GM18868 (cell line): Measurements from ENCODE around the gene FPR1.
"Not testable (repeated sequence)": the region's sequence is repeated elsewhere in the genome, so short reads cannot be mapped to it uniquely, and the experiment has no call there.

Experiments
- ATAC-seq: cut with Tn5 transposase; IDR thresholded peaks from one replicate; pipeline ENCODE4 v1.9.1; 2021; ENCODE audit warnings: mild to moderate bottlenecking, moderate library complexity; ENCODE audit not compliant: unreplicated experiment

Gene FPR1

DNA sequence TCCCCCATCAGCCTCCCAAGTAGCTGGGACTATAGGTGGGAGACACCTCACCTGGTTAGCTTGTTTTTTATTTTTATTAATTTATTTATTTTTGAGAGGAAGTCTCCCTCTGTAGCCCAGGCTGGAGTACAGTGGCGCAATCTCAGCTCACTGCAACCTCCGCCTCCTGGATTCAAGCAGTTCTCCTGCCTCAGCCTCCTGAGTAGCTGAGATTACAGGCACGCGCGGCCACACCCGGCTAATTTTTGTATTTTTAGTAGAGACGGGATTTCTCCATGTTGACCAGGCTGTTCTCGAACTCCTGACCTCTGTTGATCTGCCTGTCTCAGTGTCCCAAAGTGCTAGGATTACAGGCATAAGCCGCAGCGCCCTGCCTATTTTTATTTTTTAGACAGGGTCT lies 13.2 kb downstream of the FPR1 start:
- ATAC-seq: not testable (repeated sequence)

DNA sequence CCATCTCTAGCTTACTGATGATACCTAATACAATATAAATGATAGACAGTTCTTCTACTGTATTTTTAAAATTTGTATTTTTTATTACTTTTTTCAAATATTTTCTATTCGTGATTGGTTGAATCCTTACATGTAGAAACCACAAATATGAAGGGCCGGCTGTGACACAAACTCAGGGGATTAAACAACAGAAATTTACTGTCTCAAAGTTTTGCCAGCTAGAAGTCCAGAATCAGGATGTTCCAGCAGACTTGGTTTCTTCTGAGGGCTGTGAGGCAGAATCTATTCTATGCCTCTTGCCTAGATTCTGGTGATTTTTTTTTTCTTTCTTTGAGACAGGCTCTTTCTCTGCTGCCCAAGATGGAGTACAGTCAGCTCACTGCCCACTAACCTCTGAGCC lies 13.8 kb downstream of the FPR1 start:
- ATAC-seq: no peak

DNA sequence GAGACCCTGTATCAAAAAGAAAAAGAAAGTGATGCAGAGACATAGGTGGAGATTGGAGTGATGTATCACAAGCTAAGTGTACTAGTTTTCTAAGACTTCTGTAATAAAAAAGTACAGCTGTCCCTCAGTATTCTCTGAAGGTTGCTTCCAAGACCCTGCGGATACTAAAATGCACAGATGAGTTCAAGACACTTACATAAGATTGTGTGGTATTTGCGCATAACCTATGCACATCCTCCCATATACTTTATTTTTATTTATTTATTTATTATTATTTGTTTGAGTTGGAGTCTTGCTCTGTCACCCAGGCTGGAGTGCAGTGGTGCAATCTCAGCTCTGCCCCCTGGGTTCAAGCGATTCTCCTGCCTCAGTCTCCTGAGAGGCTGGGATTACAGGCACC lies 14.3 kb downstream of the FPR1 start:
- no peak for ATAC-seq

DNA sequence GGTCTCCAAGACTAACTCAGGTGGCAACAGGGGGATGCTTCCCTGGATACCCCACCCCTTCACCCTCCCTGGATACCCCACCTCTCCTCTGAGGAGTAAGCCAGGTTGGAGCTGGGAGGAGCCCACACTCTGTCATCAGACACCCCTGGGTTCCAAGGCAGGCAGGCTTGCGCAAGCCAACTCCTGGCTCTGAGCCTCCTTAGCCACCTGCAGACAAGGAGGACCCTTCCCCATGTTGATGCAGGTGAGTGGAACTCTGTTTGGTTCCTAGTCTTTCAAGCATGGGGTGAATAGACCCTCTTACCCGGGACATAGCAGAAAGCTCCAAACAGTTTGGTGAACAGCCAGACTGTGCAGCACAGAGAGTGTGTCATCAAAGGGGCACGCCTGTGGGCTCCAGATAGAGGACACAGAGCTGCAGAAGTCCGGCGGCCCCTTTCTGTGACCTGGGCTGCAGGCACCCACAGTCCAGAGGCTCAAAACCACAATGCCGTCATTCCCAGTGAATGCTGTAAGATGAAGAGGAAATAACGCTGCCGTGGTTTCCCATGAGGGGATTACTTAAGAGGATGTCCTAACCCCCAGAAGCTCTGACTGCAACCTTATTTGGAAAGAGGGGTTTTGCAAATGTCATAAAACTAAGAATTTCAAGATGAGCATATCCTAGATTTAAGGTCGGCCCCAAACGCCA lies 15.8 kb downstream of the FPR1 start:
- ATAC-seq: no peak

DNA sequence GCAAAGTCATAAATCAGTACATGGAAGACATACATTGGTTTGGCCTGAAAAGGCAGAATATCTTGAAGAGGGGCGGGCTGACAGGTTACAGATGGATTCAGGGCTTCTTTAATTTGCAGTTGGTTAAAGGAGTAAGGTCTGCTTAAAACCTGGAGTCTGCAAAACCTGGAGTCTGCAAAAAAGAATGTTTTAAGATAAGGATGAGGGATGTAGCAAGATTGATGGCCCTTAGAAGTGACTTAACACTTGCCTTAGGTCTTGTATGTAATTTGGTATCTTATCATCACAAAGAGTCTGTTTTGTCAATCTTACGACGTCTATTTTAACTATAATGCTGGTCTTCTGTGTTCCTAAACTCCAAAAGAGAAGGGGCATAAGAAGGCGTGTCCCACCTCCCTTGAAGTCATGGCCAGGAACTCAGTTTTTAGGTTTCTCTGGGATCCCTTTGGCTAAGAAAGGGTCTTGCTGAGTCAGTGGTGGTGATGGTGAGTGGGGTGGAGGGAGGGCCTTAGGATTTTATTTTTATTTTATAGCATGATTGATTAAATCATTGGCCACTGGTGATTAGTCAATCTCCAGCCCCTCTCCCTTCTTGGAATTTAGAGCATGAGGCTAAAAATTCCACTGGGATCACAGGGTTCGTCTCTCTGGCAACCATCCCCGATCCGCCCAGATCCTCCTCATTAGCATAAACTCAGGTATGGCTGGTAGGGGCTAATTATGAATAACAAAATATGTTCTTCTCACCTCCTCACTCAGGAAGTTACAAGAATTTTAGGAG lies 17.7 kb downstream of the FPR1 start:
- no peak for ATAC-seq

DNA sequence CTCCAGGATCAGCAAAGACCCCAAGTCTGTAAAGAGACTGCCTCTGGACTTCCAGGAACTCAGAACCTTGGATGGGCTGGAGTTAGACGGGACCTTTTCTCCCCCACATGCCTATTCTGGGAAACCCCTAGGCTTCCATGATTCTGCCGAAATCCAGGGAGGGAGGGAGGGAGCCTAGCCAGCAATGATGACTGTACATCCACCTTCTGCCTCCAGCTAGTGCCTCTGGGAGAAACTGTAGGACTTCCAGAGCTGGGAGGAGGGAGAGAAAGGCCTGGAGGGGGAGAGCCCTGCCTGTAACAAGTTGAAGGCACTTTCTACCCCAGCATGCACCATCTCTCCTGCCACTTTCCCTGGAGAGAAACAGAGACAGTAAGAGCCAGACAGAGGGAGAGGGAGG lies 21.9 kb downstream of the FPR1 start:
- ATAC-seq: no peak

DNA sequence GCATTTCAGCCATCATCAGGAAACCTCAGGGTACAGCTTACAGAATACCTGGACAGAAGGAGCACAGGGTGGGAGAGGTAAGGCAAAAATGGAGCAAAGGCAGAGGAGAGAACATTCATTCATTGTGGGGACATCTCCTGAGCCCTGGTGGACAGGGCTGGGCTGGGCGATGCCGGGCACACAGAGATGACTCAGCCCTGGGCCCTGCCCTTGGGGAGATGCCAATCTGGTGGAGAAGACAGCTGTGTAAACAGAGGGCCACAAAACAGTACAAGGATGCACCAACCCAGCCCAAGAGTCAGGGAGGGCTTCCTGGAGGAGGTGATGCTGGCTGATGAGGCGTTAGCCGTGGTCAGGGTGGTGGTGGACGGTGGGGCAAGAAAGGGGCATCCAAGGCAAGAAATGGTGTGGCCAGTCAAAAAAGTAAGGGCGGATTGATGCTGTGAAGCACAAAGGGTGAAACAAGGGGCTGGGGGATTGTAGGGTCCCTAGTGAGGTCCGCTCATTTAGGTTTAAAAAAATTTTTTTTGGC lies 24.3 kb downstream of the FPR1 start:
- no peak for ATAC-seq

DNA sequence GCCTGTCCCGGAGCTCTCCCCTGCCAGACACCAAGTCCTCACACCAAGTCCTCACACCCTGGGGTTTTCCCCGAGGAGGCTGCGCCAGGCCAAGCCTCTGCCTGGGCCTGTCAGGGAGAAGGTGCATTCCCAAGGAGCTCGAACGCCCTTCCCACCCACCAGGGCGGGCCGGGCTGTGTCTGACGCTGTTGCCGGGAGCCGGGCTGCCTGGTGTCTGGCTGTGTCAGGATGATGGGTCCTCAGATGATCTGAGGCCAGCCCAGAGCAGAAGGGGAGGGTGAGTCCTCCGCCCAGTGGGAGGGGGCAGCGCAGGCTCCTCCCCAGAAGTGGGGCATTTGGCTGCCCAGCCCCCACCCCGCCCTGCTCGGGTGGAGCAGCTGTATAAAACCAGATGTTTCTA lies 25.6 kb downstream of the FPR1 start:
- ATAC-seq: no peak

DNA sequence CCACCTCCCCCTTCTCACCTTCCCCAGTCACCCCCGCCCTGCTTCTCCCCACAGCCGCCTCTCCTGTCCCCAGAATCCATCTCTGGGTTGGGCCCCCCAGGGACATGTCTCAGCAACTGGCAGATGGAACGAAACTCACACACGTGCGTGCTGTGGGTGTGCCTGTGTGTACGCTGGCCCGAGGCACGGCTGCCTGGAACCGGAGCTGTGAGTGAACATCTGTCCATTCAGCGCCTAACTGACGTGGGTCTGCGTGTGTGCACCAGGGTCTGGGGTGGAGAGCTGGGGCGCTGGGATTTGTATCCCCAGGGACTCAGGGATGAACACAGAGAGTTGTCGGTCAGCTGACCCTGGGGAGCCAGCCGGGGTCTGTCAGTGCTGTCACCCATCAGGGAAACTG lies 27.1 kb downstream of the FPR1 start:
- ATAC-seq: no peak

DNA sequence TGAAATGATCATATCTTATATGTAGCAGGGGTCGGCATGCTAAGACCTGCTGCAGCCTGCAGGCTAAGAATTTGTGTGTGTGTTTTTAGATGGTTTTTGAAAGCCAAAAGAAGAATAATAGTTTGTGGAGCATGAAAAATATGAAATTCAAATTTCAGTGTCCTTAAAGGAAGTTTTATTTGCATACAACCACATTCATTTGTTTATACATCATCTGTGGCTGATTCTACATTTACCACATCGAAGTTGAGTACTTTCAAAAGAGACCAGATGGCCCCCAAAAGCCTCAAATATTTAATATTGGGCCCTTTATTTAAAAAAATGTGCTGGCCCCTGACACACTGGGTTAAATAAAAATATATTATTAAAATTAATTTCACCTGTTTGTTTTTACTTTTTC lies 29.2 kb downstream of the FPR1 start:
- no peak for ATAC-seq

DNA sequence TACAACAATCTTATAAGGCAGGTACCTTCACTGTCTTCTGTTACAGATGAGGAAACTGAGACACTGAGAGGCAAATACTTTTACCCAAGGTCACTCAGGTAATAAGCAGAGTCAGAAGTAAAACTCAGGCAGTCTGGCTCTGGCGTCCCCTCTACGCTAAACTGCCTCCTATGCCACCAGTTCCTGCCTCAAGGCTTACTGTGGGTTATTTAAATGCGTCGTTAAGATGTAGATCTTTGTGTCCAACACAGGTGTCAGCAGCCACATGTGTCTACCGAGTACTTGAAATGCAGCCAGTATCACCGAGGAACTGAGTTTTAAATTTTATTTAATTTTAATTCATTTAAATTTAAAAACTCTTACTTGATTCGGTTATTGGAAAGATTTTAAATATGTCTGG lies 29.8 kb downstream of the FPR1 start:
- no peak for ATAC-seq

DNA sequence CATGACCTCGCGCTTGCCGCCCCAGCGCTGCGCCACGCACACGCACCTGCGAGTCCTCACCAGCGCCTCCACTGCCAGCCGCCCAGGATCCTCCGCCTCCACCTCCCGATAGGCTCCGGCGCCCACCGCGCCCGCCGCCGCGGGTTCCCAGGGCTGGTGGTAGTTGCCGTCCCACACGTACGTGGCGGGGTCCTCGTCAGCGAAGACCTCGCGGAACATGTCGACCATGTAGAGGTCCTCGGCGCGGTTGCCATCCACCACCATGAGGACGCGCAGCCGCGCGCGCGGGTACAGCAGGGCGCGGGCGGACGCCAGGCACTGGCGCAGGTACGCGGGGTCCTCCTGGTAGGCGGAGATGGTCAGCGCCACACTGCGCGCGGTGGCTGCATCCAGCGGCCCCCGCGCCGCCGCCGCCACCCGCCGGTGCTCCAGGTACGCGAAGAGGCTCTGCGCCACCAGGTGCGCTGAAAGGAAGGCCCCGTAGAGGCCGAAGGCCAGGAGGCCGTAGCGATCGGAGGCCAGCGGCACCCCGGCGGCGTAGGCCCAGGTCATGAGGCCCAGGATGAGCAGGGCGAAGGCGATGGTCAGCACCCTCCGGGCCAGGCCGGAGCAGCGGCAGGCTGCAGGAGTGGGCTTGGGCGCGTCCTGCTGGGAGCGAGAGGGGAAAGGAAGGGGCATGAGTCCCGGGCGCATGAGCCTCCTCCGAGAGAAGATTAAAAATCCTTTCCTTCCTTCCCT lies 32.3 kb downstream of the FPR1 start:
- no peak for ATAC-seq

DNA sequence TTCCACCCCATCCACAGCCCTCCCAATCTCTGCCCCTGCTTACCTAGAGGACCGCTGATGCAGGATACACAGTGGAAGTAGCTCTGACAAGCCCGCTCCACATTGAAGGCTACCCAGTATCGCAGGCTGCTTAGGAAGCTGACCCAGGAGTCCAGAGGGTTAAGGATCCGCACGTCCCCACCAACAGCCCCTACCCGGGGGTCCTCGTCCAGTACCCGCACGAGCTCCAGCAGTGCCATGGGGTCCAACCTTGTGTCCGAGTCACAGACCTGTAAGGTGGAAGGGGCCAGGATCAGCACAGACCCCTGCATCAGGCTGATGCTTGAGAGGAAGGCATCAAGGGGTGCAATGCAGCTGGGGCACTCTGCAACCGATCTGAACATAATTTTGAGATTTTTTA lies 34.8 kb downstream of the FPR1 start:
- no peak for ATAC-seq

DNA sequence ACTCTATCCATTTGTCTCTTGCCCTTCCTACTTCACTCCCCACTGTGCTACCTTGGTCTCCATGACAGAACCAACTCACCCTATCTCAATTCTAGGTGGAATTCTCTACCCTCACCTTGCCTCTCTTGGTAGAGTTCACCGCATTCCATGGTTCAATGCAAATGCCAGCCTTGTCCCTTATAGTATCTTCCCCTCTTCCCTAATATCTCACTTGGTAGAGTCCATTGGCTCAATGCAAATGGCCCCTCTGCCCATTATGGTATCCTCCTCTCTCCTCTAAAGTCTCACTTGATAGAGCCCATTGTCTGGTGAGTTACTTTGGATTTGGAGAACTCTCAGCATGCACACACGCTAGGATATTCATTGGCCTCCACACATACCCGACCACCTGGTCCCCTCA lies 35.8 kb downstream of the FPR1 start:
- no peak for ATAC-seq

DNA sequence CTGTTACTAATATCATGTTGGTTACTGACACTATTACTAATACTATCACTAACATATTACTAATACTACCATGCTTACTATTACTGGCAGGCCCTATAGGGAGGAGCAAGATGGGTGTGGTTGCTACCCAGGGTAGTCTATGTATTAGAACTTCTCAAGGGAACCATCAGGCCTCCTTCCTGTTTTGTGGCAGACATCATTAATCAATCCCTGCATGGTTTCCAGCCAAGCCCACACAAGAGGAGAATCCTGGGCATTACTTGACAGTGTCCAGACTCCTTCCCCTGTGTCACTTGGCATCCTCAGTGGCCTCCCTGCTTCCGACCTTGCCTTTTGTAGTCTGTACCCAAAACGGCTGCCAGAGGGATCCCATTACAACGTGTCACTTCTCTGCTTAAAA lies 36.8 kb downstream of the FPR1 start:
- ATAC-seq: no peak

DNA sequence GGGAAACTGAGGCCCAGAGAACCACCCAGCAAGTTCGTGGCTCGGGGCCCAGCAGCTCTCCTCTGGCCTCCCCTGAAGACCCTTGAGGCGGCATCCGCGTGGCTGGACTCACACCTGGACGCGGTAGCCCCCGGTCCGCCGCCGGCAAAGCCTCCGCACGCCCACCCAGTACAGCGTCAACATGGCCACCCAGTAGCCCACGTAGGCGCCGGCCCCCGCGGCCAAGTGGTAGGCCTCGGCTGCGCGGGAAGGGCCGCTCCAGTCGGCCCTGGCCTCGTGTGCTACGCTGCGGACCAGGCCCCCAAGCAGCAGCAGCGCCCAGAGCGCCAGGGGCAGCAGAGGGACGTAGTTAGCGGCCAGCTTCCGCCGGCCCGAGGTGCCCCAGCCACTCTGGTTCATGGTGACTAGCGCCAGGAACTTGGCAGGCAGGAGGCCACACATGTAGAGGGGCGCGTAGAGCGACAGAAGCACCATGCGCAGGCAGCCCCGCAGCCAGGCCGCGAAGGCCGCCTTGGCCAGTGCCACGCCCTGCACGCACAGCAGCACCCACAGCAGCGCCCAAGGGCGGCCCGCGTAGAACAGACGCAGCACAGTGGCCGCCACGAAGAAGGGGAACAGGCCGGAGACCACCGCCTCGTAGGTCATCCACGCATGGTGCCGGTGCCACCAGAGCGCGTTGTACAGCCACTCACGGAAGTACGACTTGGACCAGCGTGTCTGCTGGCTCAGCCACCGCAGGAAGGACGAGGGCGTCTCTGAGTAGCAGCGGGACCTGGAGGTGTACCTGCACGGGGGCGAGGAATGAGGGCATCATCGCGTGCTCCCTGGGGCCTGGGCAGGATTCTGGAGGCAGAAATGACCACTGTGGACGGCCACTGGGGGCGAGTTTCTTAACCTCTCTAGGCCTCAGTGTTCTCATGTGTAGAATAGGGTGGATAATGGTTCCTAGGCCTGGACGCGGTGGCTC lies 38.1 kb downstream of the FPR1 start:
- ATAC-seq: no peak

DNA sequence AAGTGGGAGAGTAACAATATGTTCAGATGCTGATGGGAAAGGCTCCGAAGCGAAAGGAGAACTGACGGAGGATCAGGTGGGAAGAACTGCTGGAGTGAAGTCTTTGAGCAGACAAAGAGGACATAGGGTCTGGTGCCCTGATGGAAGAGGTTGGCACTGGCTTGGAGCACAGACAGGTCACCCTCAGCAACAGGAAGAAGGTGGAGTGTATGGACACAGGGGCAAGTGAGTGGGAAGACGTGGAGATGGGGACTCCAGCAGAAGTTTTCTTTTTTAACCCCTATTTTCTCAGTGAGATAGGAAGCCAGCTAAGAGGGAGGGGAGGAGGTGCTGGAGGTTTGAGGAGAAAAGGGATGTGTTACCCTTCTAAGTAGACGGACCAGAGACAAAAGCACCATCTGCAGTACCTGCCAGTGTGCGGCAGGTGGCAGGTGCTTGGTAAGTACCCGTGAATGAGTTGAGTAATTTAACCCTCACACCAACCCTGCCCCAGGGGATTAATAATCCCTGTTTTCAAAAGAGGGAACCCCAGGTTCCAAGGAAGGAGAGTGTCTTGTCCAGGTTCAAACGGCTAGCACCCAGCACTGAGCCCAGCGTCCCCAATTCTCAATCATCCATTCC lies 39.1 kb downstream of the FPR1 start:
- no peak for ATAC-seq

DNA sequence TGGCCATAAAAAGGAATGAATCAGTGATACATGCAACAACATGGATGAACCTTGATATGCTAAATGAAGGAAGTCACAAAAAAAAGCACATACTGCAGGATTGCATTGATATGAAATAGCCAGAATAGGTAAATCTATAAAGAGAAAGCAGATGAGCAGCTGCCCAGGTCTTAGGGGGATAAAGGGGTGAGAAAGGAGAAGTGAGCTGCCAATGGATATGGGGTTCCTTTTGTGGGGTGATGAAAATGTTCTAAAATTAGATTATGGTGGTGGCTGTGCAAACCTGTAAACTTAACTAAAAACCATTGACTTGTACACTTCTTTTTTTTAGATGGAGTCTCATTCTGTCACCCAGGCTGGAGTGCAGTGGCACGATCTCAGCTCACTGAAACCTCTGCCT lies 40.0 kb downstream of the FPR1 start:
- no peak for ATAC-seq

DNA sequence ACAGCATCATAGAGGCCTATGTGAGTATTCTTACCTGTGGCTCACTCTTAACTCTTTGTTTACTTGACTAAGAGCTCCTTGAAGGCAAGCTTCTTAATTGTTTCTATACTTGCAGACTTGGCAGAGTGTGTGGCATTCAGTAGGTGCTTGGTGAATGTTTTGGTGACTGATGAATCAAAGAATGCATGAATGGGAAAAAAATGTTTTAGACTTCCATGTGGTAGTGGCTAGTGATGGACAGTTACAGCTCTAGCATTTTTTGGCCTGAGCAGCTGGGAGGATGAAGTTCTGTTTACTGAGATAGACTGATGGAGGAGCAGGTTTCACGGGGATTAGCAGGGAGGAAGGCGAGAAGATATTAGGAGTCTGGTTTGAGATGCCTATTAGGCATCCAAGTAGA lies 41.5 kb downstream of the FPR1 start:
- no peak for ATAC-seq

DNA sequence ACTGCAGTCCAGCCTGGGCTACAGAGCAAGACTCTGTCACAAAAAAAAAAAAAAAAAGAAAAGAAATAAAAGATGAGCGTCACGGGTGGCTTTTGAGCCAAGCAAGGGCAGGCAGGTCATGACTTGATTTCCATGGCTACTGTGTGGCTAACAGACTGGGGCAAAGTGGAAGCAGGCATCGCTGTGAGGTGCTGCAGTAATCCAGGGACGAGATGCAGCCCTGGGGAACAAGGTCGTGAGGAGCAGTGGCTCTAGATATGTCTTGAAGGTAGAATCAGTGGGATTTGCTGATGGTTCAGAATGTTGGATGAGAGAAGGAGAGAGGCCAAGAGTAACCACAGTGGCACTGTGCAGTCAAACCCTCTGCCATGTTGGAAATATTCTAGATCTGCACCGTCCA lies 42.1 kb downstream of the FPR1 start:
- no peak for ATAC-seq
